Erythroblast (primary cell): ENCODE data around the gene MCF2L.

Source experiments
- GATA1 ChIP-seq: IDR thresholded peaks from 2 replicates; pipeline ENCODE4 v1.6.1; 2011; ENCODE audit warnings: low read depth, mild to moderate bottlenecking, control low read depth, low read length, moderate library complexity
- POLR2A ChIP-seq: IDR thresholded peaks from 2 replicates; pipeline ENCODE4 v1.6.1; 2011; ENCODE audit warnings: mild to moderate bottlenecking, low read length

GRCh38 chr13:113110048-113110851 lies 141.2 kb downstream of the MCF2L start:
- TF ChIP-seq POLR2A = no peak
- TF ChIP-seq GATA1 = no peak
